GM20000 (cell line): ENCODE measurements around the gene SATL1.

Source experiments
- DNase-seq: peaks from one replicate; pipeline ENCODE4 v3.0.0; 2012; ENCODE audit warnings: low spot score
- CTCF ChIP-seq: IDR thresholded peaks from 2 replicates; pipeline ENCODE4 v1.5.1; 2012; ENCODE audit warnings: mild to moderate bottlenecking, control low read depth; ENCODE audit errors: extremely low read depth, missing control alignments

SATL1 gene

GRCh38 chrX:85136409-85136808 is 107.2 kb downstream of the SATL1 start:
- TF ChIP-seq CTCF: no peak
- DNase-seq: no peak

GRCh38 chrX:85115252-85115651 is 128.3 kb downstream of the SATL1 start:
- DNase-seq: no peak
- no peak for TF ChIP-seq CTCF

- TF ChIP-seq CTCF: no peak
- DNase-seq: no peak
These were observed 128.8 kb downstream of the SATL1 start for GRCh38 chrX:85114776-85115175.

DNA sequence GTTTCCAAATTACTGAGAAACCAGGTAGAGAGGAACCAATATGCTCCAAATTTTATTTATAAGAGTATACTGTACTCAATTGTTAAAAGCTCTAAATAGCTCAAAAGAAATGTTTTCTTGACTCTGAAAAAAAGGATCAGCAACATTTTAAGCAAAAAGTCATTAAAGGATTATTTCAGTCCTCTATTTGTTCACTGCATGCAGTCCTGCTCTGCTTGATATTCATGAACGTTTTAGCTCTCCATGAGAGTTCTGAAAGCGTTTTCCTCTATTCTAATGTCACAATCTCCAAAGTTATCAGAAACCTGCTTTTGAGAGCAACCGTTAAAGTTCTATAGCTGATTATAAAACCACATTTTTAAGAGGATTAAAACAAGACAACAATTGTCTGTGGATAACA is 129.4 kb downstream of the SATL1 start:
- DNase-seq: no peak
- TF ChIP-seq CTCF: no peak

DNA sequence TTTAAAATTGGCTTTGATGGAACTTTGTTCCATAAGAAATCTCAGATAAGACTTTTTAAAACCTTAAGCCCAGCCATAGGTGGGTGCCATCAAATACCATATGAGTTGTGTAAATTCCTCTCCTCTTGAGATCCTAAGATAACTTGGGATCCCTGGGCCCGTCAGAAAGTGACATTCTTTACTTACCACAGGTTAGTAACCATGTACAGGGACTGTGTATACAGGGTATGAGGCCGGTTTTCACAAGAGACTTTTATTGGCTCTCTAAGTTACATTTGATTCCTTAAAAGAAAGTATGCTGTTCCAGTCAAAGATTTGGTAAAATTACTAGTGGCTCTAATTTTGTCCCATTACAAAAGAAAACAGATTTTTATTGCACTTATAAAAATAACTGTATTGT is 129.8 kb downstream of the SATL1 start:
- no peak for TF ChIP-seq CTCF
- no peak for DNase-seq

GRCh38 chrX:85112293-85112692 is 131.3 kb downstream of the SATL1 start:
- no peak for DNase-seq
- TF ChIP-seq CTCF: no peak

DNA sequence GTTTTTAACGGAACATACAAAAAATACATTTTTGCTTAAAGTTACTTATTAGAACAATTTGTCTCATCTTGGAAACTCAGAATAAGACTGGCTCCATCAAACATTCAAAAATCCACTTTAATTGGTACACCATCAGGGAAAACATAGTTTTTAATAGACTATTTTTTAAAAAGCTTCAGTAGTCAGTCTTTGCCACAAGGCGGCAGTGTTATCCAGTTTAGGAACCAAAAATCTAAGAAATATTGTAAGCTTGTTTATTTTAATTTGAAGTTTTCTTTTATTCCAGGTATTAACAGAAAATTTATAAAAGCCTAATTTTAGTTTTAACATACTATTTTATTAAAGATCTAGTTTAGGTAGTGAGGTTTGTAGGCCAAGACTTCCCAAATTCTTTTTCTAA is 132.2 kb downstream of the SATL1 start:
- DNase-seq: no peak
- no peak for TF ChIP-seq CTCF
